ENCODE data around the gene FARP2. TPM values are rescaled to one million over a fixed set of nuclear protein-coding genes. Genes with fewer than 3 reads are reported as not detected.
A peak's percentile ranks its signal among the peaks of the same experiment; 100 is the strongest.
"Not testable (repeated sequence)": the region's sequence is repeated elsewhere in the genome, so short reads cannot be mapped to it uniquely, and the experiment has no call there.

Gene FARP2
- total RNA-seq, 1 experiment from 2014 or later, result 32.6 TPM

GRCh38 chr2:241399941-241400922 lies 44.1 kb downstream of the FARP2 start:
- intact Hi-C loops (cut with micrococcal nuclease), result no loop called here
- Mint-ChIP-seq H3K4me3 (ENCODE audit: unreplicated experiment) (no peak overlapping the region), H3K27me3 (ENCODE audit: insufficient read depth, unreplicated experiment) (no peaks in the 10 kb centered on the region), H3K9me3 (ENCODE audit: unreplicated experiment) (no peaks in the 10 kb centered on the region), H3K4me1 (ENCODE audit: insufficient read depth, unreplicated experiment) (peaks cover 11% of the 10 kb centered on the region), H3K36me3 (ENCODE audit: insufficient read depth, unreplicated experiment) (no peaks in the 10 kb centered on the region), H3K27ac (ENCODE audit: low read depth, unreplicated experiment) (no peak overlapping the region)
- TF ChIP-seq CTCF (IDR thresholded peaks at IDR 0.05; ENCODE audit: unreplicated experiment), result no peak
- ChIA-PET CTCF (no interaction called here), POLR2A (interaction anchor here (0.7 to 1.4 kb wide), 2 partner anchors 10 to 11 kb away, joined by 3 to 5 read pairs; no protein-coding TSS in a partner anchor)
- no peak for DNase-seq (ENCODE audit: unreplicated experiment)
- BruUV-seq (replicated peaks), result no TSS peak

GRCh38 chr2:241408849-241409248 lies 52.8 kb downstream of the FARP2 start:
- TF ChIP-seq CTCF (IDR thresholded peaks at IDR 0.05; ENCODE audit: unreplicated experiment), result no peak
- Mint-ChIP-seq H3K4me1 (ENCODE audit: insufficient read depth, unreplicated experiment) (no peaks in the 10 kb centered on the region), H3K4me3 (ENCODE audit: unreplicated experiment) (no peak overlapping the region), H3K27ac (ENCODE audit: low read depth, unreplicated experiment) (no peak overlapping the region), H3K9me3 (ENCODE audit: unreplicated experiment) (no peaks in the 10 kb centered on the region), H3K27me3 (ENCODE audit: insufficient read depth, unreplicated experiment) (no peaks in the 10 kb centered on the region), H3K36me3 (ENCODE audit: insufficient read depth, unreplicated experiment) (peaks cover 44% of the 10 kb centered on the region)
- POLR2A ChIA-PET, result no interaction called here
- no TSS peak for BruUV-seq (replicated peaks)
- intact Hi-C loops (cut with micrococcal nuclease), result no loop called here
- CTCF ChIA-PET, result no interaction called here
- no peak for DNase-seq (ENCODE audit: unreplicated experiment)

DNA sequence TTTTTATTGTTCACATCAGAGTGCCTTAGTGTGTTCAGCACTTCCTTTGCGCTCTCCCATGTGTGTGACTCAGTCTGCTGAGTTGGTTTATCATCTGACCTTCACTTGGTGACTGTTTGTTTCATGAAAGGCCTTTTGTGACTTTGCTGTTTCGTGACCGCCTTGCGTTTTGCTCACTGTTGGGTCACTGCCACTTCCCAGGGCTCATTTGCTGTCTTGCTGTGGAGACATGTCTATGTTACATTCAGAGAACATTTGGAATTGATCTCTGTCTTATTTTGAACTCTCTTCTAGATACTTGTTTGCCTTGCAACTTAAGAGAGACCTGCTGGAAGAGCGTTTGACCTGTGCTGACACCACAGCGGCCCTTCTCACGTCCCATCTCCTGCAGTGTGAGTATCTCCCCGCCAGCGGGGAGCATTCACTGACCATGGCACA lies 54.7 kb downstream of the FARP2 start:
- no peak overlapping the region for H3K27ac Mint-ChIP-seq (ENCODE audit: low read depth, unreplicated experiment)
- H3K4me3 Mint-ChIP-seq (ENCODE audit: unreplicated experiment), result no peak overlapping the region
- no peaks in the 10 kb centered on the region for H3K4me1 Mint-ChIP-seq (ENCODE audit: insufficient read depth, unreplicated experiment)
- no peak for DNase-seq (ENCODE audit: unreplicated experiment)
- BruUV-seq (replicated peaks), result no TSS peak
- no peaks in the 10 kb centered on the region for H3K27me3 Mint-ChIP-seq (ENCODE audit: insufficient read depth, unreplicated experiment)
- CTCF ChIA-PET, result no interaction called here
- POLR2A ChIA-PET, result no interaction called here
- no peak for TF ChIP-seq CTCF (IDR thresholded peaks at IDR 0.05; ENCODE audit: unreplicated experiment)
- intact Hi-C loops (cut with micrococcal nuclease), result no loop called here
- peaks cover 51% of the 10 kb centered on the region for H3K36me3 Mint-ChIP-seq (ENCODE audit: insufficient read depth, unreplicated experiment)
- H3K9me3 Mint-ChIP-seq (ENCODE audit: unreplicated experiment), result no peaks in the 10 kb centered on the region

DNA sequence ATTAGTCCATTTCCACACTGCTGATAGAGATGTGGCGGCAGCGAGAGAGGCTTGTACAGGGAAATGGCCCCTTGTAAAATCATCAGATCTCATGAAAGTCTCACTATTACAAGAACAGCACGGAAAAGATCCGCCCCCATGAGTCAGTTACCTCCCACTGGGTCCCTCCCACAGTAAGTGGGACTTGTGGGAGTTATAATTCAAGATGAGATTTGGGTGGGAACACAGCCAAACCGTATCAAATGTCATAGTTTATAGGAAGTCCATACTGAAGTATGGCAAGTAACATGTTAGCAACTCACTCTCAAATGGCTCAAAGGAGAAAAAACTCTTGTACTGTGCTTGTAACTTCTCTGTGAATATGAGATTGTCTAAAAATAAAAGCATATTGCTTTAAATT lies 56.1 kb downstream of the FARP2 start:
- ChIA-PET POLR2A (no interaction called here), CTCF (no interaction called here)
- Mint-ChIP-seq H3K27me3 (ENCODE audit: insufficient read depth, unreplicated experiment) (no peaks in the 10 kb centered on the region), H3K4me1 (ENCODE audit: insufficient read depth, unreplicated experiment) (no peaks in the 10 kb centered on the region), H3K27ac (ENCODE audit: low read depth, unreplicated experiment) (no peak overlapping the region), H3K36me3 (ENCODE audit: insufficient read depth, unreplicated experiment) (peaks cover 57% of the 10 kb centered on the region), H3K9me3 (ENCODE audit: unreplicated experiment) (no peaks in the 10 kb centered on the region), H3K4me3 (ENCODE audit: unreplicated experiment) (no peak overlapping the region)
- intact Hi-C loops (cut with micrococcal nuclease), result no loop called here
- peak; percentile 75 for DNase-seq (ENCODE audit: unreplicated experiment)
- no TSS peak for BruUV-seq (replicated peaks)
- TF ChIP-seq CTCF (IDR thresholded peaks at IDR 0.05; ENCODE audit: unreplicated experiment), result no peak

DNA sequence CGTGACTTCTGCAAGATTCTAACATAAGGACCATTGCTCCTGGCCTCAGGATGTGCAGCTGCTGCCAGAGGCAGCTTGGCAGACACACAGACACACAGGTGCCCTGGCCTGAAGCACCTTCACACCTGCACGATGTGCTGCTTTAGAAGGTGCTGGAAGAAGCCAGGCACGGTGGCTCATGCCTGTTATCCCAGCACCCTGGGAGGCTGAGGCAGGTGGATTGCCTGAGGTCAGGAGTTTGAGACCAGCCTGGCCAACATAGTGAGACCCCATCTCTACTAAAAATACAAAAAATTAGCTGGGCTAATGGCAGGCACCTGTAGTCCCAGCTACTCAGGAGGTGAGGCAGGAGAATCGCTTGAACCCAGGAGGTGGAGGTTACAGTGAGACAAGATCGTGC lies 57.4 kb downstream of the FARP2 start:
- BruUV-seq (replicated peaks); intact Hi-C loops (cut with micrococcal nuclease); H3K9me3 Mint-ChIP-seq (ENCODE audit: unreplicated experiment); H3K27ac Mint-ChIP-seq (ENCODE audit: low read depth, unreplicated experiment); H3K4me1 Mint-ChIP-seq (ENCODE audit: insufficient read depth, unreplicated experiment); CTCF ChIA-PET; DNase-seq (ENCODE audit: unreplicated experiment); H3K27me3 Mint-ChIP-seq (ENCODE audit: insufficient read depth, unreplicated experiment); H3K4me3 Mint-ChIP-seq (ENCODE audit: unreplicated experiment): not testable (repeated sequence)
- H3K36me3 Mint-ChIP-seq (ENCODE audit: insufficient read depth, unreplicated experiment), result peaks cover 60% of the 10 kb centered on the region
- POLR2A ChIA-PET, result interaction anchor here (0.7 kb wide), 1 partner anchor 1040 kb away, joined by 3 read pairs; no protein-coding TSS in a partner anchor

Measured in MCF 10A (cell line).